Tibial nerve (tissue), 4 donors: ENCODE results near the gene RGPD8.

ENCODE experiments used
- EP300 ChIP-seq, 2 donors: sonication (generic); formaldehyde crosslinking; IDR thresholded peaks; one replicate each; pipeline ENCODE4 v1.6.1; 2017; ENCODE audit warnings: antibody characterized with exemption in 2 of 2, mild to moderate bottlenecking in 1 of 2
- POLR2A ChIP-seq, 2 donors: fragments of 450-650 bp; IDR thresholded peaks; one replicate each; pipeline ENCODE4 v1.6.1; 2017; ENCODE audit warnings: antibody characterized with exemption in 2 of 2, mild to moderate bottlenecking in 2 of 2, moderate library complexity in 2 of 2
- TF ChIP-seq, protein P1 (sequence below), 5 experiments: fragments of 200-600 bp in 3 of 5; fragments of 450-650 bp in 2 of 5; sonication (generic) in 3 of 5; IDR thresholded peaks; one replicate each; pipeline ENCODE4 v1.5.1; 2016 to 2019; ENCODE audit warnings: antibody characterized with exemption in 5 of 5, mild to moderate bottlenecking in 3 of 5, moderate library complexity in 2 of 5

DNA sequence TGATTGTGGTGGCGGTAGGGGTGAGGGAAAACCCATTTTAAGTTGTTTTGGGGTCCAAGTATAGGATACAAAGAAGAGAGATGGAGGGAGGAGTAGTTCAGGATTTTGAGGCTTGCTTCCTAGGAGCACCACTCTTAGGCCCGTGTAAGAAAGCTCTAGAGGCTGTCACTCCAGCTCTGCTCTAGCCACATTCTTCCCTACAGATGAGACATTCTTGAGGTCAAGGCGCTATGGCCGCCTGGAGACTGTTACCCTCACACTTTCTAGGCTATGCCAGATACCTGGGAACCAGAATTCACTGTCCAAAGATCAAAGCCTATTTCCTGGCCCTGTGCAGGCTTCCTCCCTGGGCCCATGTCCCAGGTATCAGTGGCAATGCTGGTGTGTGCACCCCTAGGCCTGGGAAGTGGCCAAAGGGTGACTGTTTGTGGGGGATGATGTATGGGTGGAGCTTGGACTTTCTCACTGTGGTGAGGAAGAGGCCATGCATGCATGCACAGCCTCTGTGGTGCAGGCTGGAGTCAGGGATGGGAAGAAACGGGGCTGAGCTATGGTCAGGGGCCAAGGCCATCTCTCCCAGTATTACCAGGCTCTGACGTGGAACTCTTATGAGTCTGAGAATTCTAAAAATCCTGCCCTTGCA, 41.5 kb upstream of the RGPD8 start:
- TF ChIP-seq, protein P1, sequence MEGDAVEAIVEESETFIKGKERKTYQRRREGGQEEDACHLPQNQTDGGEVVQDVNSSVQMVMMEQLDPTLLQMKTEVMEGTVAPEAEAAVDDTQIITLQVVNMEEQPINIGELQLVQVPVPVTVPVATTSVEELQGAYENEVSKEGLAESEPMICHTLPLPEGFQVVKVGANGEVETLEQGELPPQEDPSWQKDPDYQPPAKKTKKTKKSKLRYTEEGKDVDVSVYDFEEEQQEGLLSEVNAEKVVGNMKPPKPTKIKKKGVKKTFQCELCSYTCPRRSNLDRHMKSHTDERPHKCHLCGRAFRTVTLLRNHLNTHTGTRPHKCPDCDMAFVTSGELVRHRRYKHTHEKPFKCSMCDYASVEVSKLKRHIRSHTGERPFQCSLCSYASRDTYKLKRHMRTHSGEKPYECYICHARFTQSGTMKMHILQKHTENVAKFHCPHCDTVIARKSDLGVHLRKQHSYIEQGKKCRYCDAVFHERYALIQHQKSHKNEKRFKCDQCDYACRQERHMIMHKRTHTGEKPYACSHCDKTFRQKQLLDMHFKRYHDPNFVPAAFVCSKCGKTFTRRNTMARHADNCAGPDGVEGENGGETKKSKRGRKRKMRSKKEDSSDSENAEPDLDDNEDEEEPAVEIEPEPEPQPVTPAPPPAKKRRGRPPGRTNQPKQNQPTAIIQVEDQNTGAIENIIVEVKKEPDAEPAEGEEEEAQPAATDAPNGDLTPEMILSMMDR (IDR thresholded peaks at IDR 0.05) = no peak
- TF ChIP-seq POLR2A (IDR thresholded peaks at IDR 0.05) (no peak), EP300 (IDR thresholded peaks at IDR 0.05) (no peak)
